Measurements from ENCODE around the gene CUBN. TPM values are rescaled to one million over a fixed set of nuclear protein-coding genes. Genes with fewer than 3 reads are reported as not detected.
A peak's percentile ranks its signal among the peaks of the same experiment; 100 is the strongest.

Gene CUBN
- total RNA-seq, 1 donor: 1.1 TPM

- Histone ChIP-seq H3K36me3 (ENCODE audit: insufficient read depth, low read length) (no peaks in the 10 kb centered on the region), H3K27me3 (ENCODE audit: insufficient read depth, low read length) (no peaks in the 10 kb centered on the region), H3K4me2 (ENCODE audit: insufficient read depth, low read length) (peak overlapping the region; percentile 71), H3K9me3 (ENCODE audit: low read depth, low read length) (no peaks in the 10 kb centered on the region), H3K79me2 (ENCODE audit: insufficient read depth, low read length) (no peaks in the 10 kb centered on the region), H3K27ac (ENCODE audit: low read depth, low read length) (peak overlapping the region; percentile 83), H4K20me1 (ENCODE audit: insufficient read depth, low read length) (no peaks in the 10 kb centered on the region), H3K4me1 (ENCODE audit: insufficient read depth, low read length) (peaks cover 47% of the 10 kb centered on the region), H3K4me3 (ENCODE audit: insufficient read depth, low read length) (peak overlapping the region; percentile 46), H2AFZ (ENCODE audit: low read length) (no peak overlapping the region)
- no peak for TF ChIP-seq CTCF (IDR thresholded peaks at IDR 0.05; ENCODE audit: extremely low read depth, low read depth, low read length)
- no peak for DNase-seq (ENCODE audit: insufficient read length, low spot score, missing footprints)
Measured at GRCh38 chr10:17029239-17029580, 100.4 kb downstream of the CUBN start.

GRCh38 chr10:17028798-17029197, 100.8 kb downstream of the CUBN start:
- Histone ChIP-seq H4K20me1 (ENCODE audit: insufficient read depth, low read length) (no peaks in the 10 kb centered on the region), H3K79me2 (ENCODE audit: insufficient read depth, low read length) (no peaks in the 10 kb centered on the region), H2AFZ (ENCODE audit: low read length) (no peak overlapping the region), H3K27ac (ENCODE audit: low read depth, low read length) (peak overlapping the region; percentile 83), H3K4me2 (ENCODE audit: insufficient read depth, low read length) (peak overlapping the region; percentile 3), H3K9me3 (ENCODE audit: low read depth, low read length) (no peaks in the 10 kb centered on the region), H3K27me3 (ENCODE audit: insufficient read depth, low read length) (no peaks in the 10 kb centered on the region), H3K36me3 (ENCODE audit: insufficient read depth, low read length) (no peaks in the 10 kb centered on the region), H3K4me3 (ENCODE audit: insufficient read depth, low read length) (no peak overlapping the region), H3K4me1 (ENCODE audit: insufficient read depth, low read length) (peaks cover 51% of the 10 kb centered on the region)
- DNase-seq (ENCODE audit: insufficient read length, low spot score, missing footprints): no peak
- no peak for TF ChIP-seq CTCF (IDR thresholded peaks at IDR 0.05; ENCODE audit: extremely low read depth, low read depth, low read length)

GRCh38 chr10:17026686-17027485, 102.7 kb downstream of the CUBN start:
- no peaks in the 10 kb centered on the region for H3K79me2 ChIP-seq (ENCODE audit: insufficient read depth, low read length)
- no peaks in the 10 kb centered on the region for H3K27me3 ChIP-seq (ENCODE audit: insufficient read depth, low read length)
- no peak overlapping the region for H3K4me3 ChIP-seq (ENCODE audit: insufficient read depth, low read length)
- no peaks in the 10 kb centered on the region for H3K9me3 ChIP-seq (ENCODE audit: low read depth, low read length)
- H3K4me2 ChIP-seq (ENCODE audit: insufficient read depth, low read length): peak overlapping the region; percentile 1
- H3K4me1 ChIP-seq (ENCODE audit: insufficient read depth, low read length): peaks cover 61% of the 10 kb centered on the region
- H3K27ac ChIP-seq (ENCODE audit: low read depth, low read length): peak overlapping the region; percentile 96
- H3K36me3 ChIP-seq (ENCODE audit: insufficient read depth, low read length): no peaks in the 10 kb centered on the region
- DNase-seq (ENCODE audit: insufficient read length, low spot score, missing footprints): peak; percentile 46
- TF ChIP-seq CTCF (IDR thresholded peaks at IDR 0.05; ENCODE audit: extremely low read depth, low read depth, low read length): no peak
- H2AFZ ChIP-seq (ENCODE audit: low read length): no peak overlapping the region
- H4K20me1 ChIP-seq (ENCODE audit: insufficient read depth, low read length): no peaks in the 10 kb centered on the region

GRCh38 chr10:17025444-17026295, 103.9 kb downstream of the CUBN start:
- Histone ChIP-seq H2AFZ (ENCODE audit: low read length) (no peak overlapping the region), H3K27me3 (ENCODE audit: insufficient read depth, low read length) (no peaks in the 10 kb centered on the region), H3K4me1 (ENCODE audit: insufficient read depth, low read length) (peaks cover 61% of the 10 kb centered on the region), H4K20me1 (ENCODE audit: insufficient read depth, low read length) (no peaks in the 10 kb centered on the region), H3K27ac (ENCODE audit: low read depth, low read length) (peak overlapping the region; percentile 96), H3K9me3 (ENCODE audit: low read depth, low read length) (no peaks in the 10 kb centered on the region), H3K4me3 (ENCODE audit: insufficient read depth, low read length) (no peak overlapping the region), H3K4me2 (ENCODE audit: insufficient read depth, low read length) (peak overlapping the region; percentile 56), H3K79me2 (ENCODE audit: insufficient read depth, low read length) (no peaks in the 10 kb centered on the region), H3K36me3 (ENCODE audit: insufficient read depth, low read length) (no peaks in the 10 kb centered on the region)
- no peak for TF ChIP-seq CTCF (IDR thresholded peaks at IDR 0.05; ENCODE audit: extremely low read depth, low read depth, low read length)
- peak; percentile 55 for DNase-seq (ENCODE audit: insufficient read length, low spot score, missing footprints)
